ENCODE measurements around the gene SLC52A3.
"Not testable (repeated sequence)": the region's sequence is repeated elsewhere in the genome, so short reads cannot be mapped to it uniquely, and the experiment has no call there.

Gene SLC52A3

GRCh38 chr20:725491-725890 lies 42.8 kb downstream of the SLC52A3 start:
- no peaks in the 10 kb centered on the region for H3K9me2 ChIP-seq (ENCODE audit: low read depth, low read length)
- no peak overlapping the region for H3K4me3 ChIP-seq (ENCODE audit: low read depth, low read length, poor library complexity, severe bottlenecking)
- H3K9ac ChIP-seq (ENCODE audit: low read length), result no peak overlapping the region
- no peak overlapping the region for H3K27ac ChIP-seq (ENCODE audit: low read depth, low read length, poor library complexity, severe bottlenecking)
- H2AFZ ChIP-seq (ENCODE audit: low read length), result no peak overlapping the region
- no peaks in the 10 kb centered on the region for H3K36me3 ChIP-seq (ENCODE audit: insufficient read depth, low read length)
- no peaks in the 10 kb centered on the region; the same call in 1 of the 2 replicates for H3K27me3 ChIP-seq (ENCODE audit: insufficient read depth, low read length)
- H3K9me3 ChIP-seq (ENCODE audit: low read length), result no peaks in the 10 kb centered on the region
- TF ChIP-seq CTCF (IDR thresholded peaks at IDR 0.05; ENCODE audit: low read length) (no peak), EZH2 (IDR thresholded peaks at IDR 0.05; ENCODE audit: borderline replicate concordance, low read length) (no peak)
- H4K20me1 ChIP-seq (ENCODE audit: insufficient read depth, low read length), result no peaks in the 10 kb centered on the region
- H3F3A ChIP-seq (ENCODE audit: insufficient read depth, low read length), result no peaks in the 10 kb centered on the region
- H3K4me1 ChIP-seq (ENCODE audit: insufficient read depth, low read length, severe bottlenecking), result no peaks in the 10 kb centered on the region
- H3K79me2 ChIP-seq (ENCODE audit: insufficient read depth, low read length), result no peaks in the 10 kb centered on the region
- H3K4me2 ChIP-seq (ENCODE audit: low read length), result no peak overlapping the region

GRCh38 chr20:724797-725196 lies 43.5 kb downstream of the SLC52A3 start:
- not testable (repeated sequence) for H2AFZ ChIP-seq (ENCODE audit: low read length); H3K79me2 ChIP-seq (ENCODE audit: insufficient read depth, low read length); H3K4me3 ChIP-seq (ENCODE audit: low read depth, low read length, poor library complexity, severe bottlenecking); H3K27me3 ChIP-seq (ENCODE audit: insufficient read depth, low read length); H3K4me1 ChIP-seq (ENCODE audit: insufficient read depth, low read length, severe bottlenecking); H3K4me2 ChIP-seq (ENCODE audit: low read length); H3K9me2 ChIP-seq (ENCODE audit: low read depth, low read length); H3K9ac ChIP-seq (ENCODE audit: low read length); H3K9me3 ChIP-seq (ENCODE audit: low read length); H3K36me3 ChIP-seq (ENCODE audit: insufficient read depth, low read length); H3F3A ChIP-seq (ENCODE audit: insufficient read depth, low read length); H3K27ac ChIP-seq (ENCODE audit: low read depth, low read length, poor library complexity, severe bottlenecking); H4K20me1 ChIP-seq (ENCODE audit: insufficient read depth, low read length)

- no peaks in the 10 kb centered on the region for H3K9me2 ChIP-seq (ENCODE audit: low read depth, low read length)
- no peak overlapping the region for H2AFZ ChIP-seq (ENCODE audit: low read length)
- H3K36me3 ChIP-seq (ENCODE audit: insufficient read depth, low read length), result no peaks in the 10 kb centered on the region
- no peak overlapping the region for H3K4me2 ChIP-seq (ENCODE audit: low read length)
- no peak overlapping the region for H3K4me3 ChIP-seq (ENCODE audit: low read depth, low read length, poor library complexity, severe bottlenecking)
- no peak overlapping the region for H3K27ac ChIP-seq (ENCODE audit: low read depth, low read length, poor library complexity, severe bottlenecking)
- H4K20me1 ChIP-seq (ENCODE audit: insufficient read depth, low read length), result no peaks in the 10 kb centered on the region
- H3K4me1 ChIP-seq (ENCODE audit: insufficient read depth, low read length, severe bottlenecking), result no peaks in the 10 kb centered on the region
- H3K9ac ChIP-seq (ENCODE audit: low read length), result no peak overlapping the region
- no peak for TF ChIP-seq CTCF (IDR thresholded peaks at IDR 0.05; ENCODE audit: low read length)
- no peak for TF ChIP-seq EZH2 (IDR thresholded peaks at IDR 0.05; ENCODE audit: borderline replicate concordance, low read length)
- H3F3A ChIP-seq (ENCODE audit: insufficient read depth, low read length), result no peaks in the 10 kb centered on the region
- no peaks in the 10 kb centered on the region for H3K79me2 ChIP-seq (ENCODE audit: insufficient read depth, low read length)
- H3K9me3 ChIP-seq (ENCODE audit: low read length), result no peaks in the 10 kb centered on the region
- no peaks in the 10 kb centered on the region; the same call in 1 of the 2 replicates for H3K27me3 ChIP-seq (ENCODE audit: insufficient read depth, low read length)
These were observed 44.5 kb downstream of the SLC52A3 start for GRCh38 chr20:723756-724155.

GRCh38 chr20:722822-723644 lies 45.3 kb downstream of the SLC52A3 start:
- Histone ChIP-seq H3F3A (ENCODE audit: insufficient read depth, low read length) (no peaks in the 10 kb centered on the region), H3K4me1 (ENCODE audit: insufficient read depth, low read length, severe bottlenecking) (no peaks in the 10 kb centered on the region), H3K9me2 (ENCODE audit: low read depth, low read length) (no peaks in the 10 kb centered on the region), H2AFZ (ENCODE audit: low read length) (no peak overlapping the region), H3K9ac (ENCODE audit: low read length) (no peak overlapping the region), H3K36me3 (ENCODE audit: insufficient read depth, low read length) (no peaks in the 10 kb centered on the region), H4K20me1 (ENCODE audit: insufficient read depth, low read length) (no peaks in the 10 kb centered on the region), H3K4me2 (ENCODE audit: low read length) (no peak overlapping the region), H3K4me3 (ENCODE audit: low read depth, low read length, poor library complexity, severe bottlenecking) (no peak overlapping the region), H3K79me2 (ENCODE audit: insufficient read depth, low read length) (no peaks in the 10 kb centered on the region), H3K27ac (ENCODE audit: low read depth, low read length, poor library complexity, severe bottlenecking) (no peak overlapping the region), H3K27me3 (ENCODE audit: insufficient read depth, low read length) (no peaks in the 10 kb centered on the region; the same call in 1 of the 2 replicates), H3K9me3 (ENCODE audit: low read length) (no peaks in the 10 kb centered on the region)
- TF ChIP-seq EZH2 (IDR thresholded peaks at IDR 0.05; ENCODE audit: borderline replicate concordance, low read length), result no peak
- no peak for TF ChIP-seq CTCF (IDR thresholded peaks at IDR 0.05; ENCODE audit: low read length)
